ENCODE results near the gene DDOST. TPM values are rescaled to one million over a fixed set of nuclear protein-coding genes. Genes with fewer than 3 reads are reported as not detected.
A peak's percentile ranks its signal among the peaks of the same experiment; 100 is the strongest.

DDOST gene
- total RNA-seq, 2 donors from 2014 or later = 138 to 160 TPM

DNA sequence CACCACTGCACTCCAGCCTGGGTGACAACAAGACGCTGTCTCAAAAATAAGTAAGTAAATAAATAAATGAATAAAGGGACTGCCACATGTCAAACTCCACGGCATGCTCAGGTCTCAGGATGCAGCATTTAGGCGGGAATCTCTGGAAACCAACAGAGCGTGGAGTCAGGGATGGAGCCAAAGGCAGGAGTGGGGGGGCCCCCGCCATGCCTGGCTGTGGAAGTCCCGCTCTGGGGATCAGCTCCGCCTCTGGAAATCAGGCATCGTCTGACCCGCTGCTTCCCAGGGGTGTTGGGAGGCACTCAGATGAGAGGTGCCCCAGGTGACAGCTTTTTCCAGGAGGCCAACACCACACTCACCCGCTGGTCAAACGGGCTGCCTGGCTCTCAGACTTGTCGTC lies 36.4 kb upstream of the DDOST start:
- no peaks in the 10 kb centered on the region for H3K9me3 ChIP-seq
- H3K36me3 ChIP-seq = no peaks in the 10 kb centered on the region
- DNase-seq (ENCODE audit: low spot score) (no peak), ATAC-seq (ENCODE audit: insufficient number of reproducible peaks, low FRiP score, low read depth) (no peak)
- no peak overlapping the region for H3K4me3 ChIP-seq
- no peaks in the 10 kb centered on the region for H3K27me3 ChIP-seq (replicated peaks; ENCODE audit: insufficient read depth)
- H3K4me1 ChIP-seq (ENCODE audit: control insufficient read depth in 1 of 2, low read depth in 2 of 2) = peaks cover 5 to 11% of the 10 kb centered on the region in 2 donors
- peak overlapping the region in 1 of 2 donors; percentile 79 for H3K27ac ChIP-seq
- TF ChIP-seq, protein P1, sequence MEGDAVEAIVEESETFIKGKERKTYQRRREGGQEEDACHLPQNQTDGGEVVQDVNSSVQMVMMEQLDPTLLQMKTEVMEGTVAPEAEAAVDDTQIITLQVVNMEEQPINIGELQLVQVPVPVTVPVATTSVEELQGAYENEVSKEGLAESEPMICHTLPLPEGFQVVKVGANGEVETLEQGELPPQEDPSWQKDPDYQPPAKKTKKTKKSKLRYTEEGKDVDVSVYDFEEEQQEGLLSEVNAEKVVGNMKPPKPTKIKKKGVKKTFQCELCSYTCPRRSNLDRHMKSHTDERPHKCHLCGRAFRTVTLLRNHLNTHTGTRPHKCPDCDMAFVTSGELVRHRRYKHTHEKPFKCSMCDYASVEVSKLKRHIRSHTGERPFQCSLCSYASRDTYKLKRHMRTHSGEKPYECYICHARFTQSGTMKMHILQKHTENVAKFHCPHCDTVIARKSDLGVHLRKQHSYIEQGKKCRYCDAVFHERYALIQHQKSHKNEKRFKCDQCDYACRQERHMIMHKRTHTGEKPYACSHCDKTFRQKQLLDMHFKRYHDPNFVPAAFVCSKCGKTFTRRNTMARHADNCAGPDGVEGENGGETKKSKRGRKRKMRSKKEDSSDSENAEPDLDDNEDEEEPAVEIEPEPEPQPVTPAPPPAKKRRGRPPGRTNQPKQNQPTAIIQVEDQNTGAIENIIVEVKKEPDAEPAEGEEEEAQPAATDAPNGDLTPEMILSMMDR (IDR thresholded peaks at IDR 0.05) = no peak

DNA sequence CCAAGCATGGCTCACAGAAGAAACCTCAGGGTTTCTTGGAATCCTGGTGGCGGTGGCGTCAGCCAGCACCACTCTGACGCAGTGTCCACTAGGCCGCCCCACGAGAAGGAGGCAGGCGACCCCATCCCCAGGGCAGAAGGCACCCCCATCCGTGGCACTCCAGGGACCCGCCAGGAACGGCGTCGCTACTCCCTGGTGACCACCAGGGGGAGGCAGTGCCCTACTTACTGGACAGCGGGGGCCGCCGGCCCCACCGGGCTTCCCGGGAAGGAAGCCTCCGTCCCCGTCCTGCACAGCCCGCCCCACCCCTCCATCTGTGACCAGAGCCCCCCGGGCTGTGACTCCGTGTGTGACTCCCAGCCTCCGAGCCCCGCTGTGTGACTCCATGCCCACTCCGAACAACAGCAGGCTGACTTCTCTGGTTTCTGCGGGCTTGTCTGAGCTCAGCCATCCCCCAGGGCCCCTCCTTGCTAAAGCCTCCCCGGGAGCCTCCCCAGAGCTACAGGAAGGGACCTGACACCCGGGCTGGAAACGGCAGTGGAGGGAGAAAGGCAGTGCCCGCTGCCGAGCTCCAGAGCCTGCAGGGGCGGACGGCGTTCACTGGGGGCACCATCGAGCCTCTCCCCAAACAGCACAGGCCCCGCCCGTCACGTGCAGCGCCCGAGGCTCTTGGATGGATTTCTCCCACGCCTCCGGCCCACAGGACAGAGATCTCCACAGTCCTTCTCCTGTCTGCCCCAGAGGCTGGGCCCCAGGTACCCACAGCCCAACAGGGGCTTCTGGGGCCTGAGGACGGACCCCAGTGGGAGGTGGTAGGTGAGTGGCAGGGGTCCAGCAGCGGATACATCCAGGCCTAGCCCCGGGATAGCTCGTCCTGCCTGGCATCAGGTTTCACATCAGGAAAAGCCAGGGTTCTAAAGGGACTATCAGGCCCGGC lies 35.5 kb upstream of the DDOST start:
- Histone ChIP-seq H3K9me3 (no peaks in the 10 kb centered on the region), H3K36me3 (no peaks in the 10 kb centered on the region), H3K27ac (peak overlapping the region; percentile 77 to 79), H3K27me3 (replicated peaks; ENCODE audit: insufficient read depth) (no peaks in the 10 kb centered on the region), H3K4me3 (peak overlapping the region; percentile 79), H3K4me1 (ENCODE audit: control insufficient read depth in 1 of 2, low read depth in 2 of 2) (peaks cover 5 to 11% of the 10 kb centered on the region in 2 donors)
- peak; percentile 40 for DNase-seq (ENCODE audit: low spot score)
- TF ChIP-seq, protein P1 (IDR thresholded peaks at IDR 0.05) = peak; percentile 91
- peak; percentile 77 for ATAC-seq (ENCODE audit: insufficient number of reproducible peaks, low FRiP score, low read depth)

DNA sequence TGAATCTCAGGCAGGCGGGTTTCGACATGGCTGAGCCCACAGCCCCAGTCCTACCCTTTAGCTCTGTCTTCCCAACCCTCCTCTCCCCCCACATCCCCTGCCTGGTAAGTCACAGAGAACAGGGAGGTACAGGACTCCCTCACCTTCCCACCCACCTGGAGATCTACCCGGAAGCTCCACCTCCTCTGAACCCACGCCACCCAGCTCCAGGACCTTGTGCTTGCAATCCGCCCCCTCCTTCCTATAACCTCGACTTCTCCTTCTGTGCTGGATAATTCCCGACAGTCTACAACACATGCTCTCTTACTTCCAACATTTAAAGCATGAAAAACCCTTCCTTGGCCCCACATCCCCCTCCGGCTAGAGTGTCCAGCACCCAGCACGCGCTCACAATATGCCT lies 34.3 kb upstream of the DDOST start:
- H3K4me3 ChIP-seq = no peak overlapping the region
- H3K27ac ChIP-seq = no peak overlapping the region
- no peaks in the 10 kb centered on the region for H3K36me3 ChIP-seq
- H3K27me3 ChIP-seq (replicated peaks; ENCODE audit: insufficient read depth) = no peaks in the 10 kb centered on the region
- TF ChIP-seq, protein P1 (IDR thresholded peaks at IDR 0.05) = no peak
- ATAC-seq (ENCODE audit: insufficient number of reproducible peaks, low FRiP score, low read depth) (no peak), DNase-seq (ENCODE audit: low spot score) (no peak)
- peaks cover 5 to 11% of the 10 kb centered on the region in 2 donors for H3K4me1 ChIP-seq (ENCODE audit: control insufficient read depth in 1 of 2, low read depth in 2 of 2)
- H3K9me3 ChIP-seq = no peaks in the 10 kb centered on the region

DNA sequence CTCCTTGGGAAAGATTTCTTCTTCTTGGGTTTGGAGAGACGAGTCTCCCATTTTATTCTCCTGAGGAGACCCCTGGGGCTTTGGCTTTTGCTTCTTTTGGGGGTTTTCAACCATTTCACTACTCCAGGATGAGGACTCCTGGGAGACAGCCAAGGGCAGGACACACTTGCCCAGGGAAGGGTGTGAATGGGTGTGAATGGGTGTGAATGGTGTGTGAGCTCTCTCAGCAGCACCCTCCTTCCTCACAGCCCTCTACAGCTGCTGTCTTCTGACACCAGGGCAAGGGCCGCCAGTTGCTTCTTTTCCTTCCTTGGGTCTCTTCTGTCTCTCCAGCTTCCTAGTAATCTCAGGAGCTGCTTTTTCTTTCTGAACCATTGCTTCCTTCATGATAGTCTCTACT lies 32.5 kb upstream of the DDOST start:
- no peak for ATAC-seq (ENCODE audit: insufficient number of reproducible peaks, low FRiP score, low read depth)
- Histone ChIP-seq H3K27ac (no peak overlapping the region), H3K36me3 (no peaks in the 10 kb centered on the region), H3K4me3 (no peak overlapping the region), H3K9me3 (no peaks in the 10 kb centered on the region), H3K27me3 (replicated peaks; ENCODE audit: insufficient read depth) (no peaks in the 10 kb centered on the region), H3K4me1 (ENCODE audit: control insufficient read depth in 1 of 2, low read depth in 2 of 2) (peaks cover 5 to 11% of the 10 kb centered on the region in 2 donors)
- TF ChIP-seq, protein P1 (IDR thresholded peaks at IDR 0.05) = no peak
- DNase-seq (ENCODE audit: low spot score) = no peak

DNA sequence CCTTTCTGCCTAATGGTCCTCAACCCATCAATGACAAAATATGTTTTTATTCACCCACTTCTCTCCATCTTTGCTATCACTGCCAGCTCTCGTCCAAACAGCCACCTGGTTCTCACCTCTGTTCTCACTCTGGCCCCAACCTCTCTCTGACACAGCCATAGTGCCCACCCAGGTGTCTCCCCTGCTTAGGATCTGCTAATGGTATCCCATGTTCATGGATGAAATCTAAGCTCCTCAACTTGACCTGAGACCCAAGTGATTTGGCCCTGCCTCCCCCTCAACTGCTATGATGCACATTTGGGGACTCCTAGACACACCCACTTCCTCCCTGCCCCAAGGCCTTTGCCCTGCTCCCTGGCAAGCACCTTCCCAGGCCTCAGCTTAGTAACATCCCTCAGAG lies 30.7 kb upstream of the DDOST start:
- Histone ChIP-seq H3K27me3 (replicated peaks; ENCODE audit: insufficient read depth) (no peaks in the 10 kb centered on the region), H3K27ac (no peak overlapping the region), H3K4me3 (no peak overlapping the region), H3K4me1 (ENCODE audit: control insufficient read depth in 1 of 2, low read depth in 2 of 2) (peaks cover 0 to 6% of the 10 kb centered on the region in 2 donors), H3K36me3 (no peaks in the 10 kb centered on the region), H3K9me3 (no peaks in the 10 kb centered on the region)
- TF ChIP-seq, protein P1 (IDR thresholded peaks at IDR 0.05) = no peak
- no peak for ATAC-seq (ENCODE audit: insufficient number of reproducible peaks, low FRiP score, low read depth)
- DNase-seq (ENCODE audit: low spot score) = no peak
